ENCODE data around the gene NXF3.
"Not testable (repeated sequence)": the region's sequence is repeated elsewhere in the genome, so short reads cannot be mapped to it uniquely, and the experiment has no call there.

The NXF3 gene

GRCh38 chrX:103033371-103033770, 59.6 kb downstream of the NXF3 start:
- not testable (repeated sequence) for DNase-seq

Data from DMS 273 treated with DMSO at 0.1 percent for 48 hours (cell line).